ENCODE results near the gene MCF2.

DNA sequence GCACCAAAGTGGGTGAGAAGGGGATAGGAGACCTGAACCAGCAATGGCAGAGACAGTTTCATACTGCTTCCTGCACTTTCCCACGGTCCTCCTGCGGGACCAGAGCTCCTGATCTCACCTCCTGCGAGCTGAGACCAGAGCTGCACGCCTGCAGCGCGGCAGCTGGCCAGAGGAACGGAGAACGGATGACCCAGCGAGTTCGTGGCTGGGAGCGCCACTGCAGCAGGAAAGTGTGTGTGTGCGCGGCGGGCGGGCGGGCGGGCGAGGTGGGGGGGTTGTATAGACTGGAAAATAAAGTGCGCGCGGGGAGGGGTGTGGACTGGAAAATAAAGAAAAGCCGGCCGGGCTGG lies 16.5 kb downstream of the MCF2 start:
- TF ChIP-seq, protein P1, sequence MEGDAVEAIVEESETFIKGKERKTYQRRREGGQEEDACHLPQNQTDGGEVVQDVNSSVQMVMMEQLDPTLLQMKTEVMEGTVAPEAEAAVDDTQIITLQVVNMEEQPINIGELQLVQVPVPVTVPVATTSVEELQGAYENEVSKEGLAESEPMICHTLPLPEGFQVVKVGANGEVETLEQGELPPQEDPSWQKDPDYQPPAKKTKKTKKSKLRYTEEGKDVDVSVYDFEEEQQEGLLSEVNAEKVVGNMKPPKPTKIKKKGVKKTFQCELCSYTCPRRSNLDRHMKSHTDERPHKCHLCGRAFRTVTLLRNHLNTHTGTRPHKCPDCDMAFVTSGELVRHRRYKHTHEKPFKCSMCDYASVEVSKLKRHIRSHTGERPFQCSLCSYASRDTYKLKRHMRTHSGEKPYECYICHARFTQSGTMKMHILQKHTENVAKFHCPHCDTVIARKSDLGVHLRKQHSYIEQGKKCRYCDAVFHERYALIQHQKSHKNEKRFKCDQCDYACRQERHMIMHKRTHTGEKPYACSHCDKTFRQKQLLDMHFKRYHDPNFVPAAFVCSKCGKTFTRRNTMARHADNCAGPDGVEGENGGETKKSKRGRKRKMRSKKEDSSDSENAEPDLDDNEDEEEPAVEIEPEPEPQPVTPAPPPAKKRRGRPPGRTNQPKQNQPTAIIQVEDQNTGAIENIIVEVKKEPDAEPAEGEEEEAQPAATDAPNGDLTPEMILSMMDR (conservative IDR thresholded peaks at IDR 0.05; ENCODE audit: low read length) = no peak
- no peak for TF ChIP-seq EZH2phosphoT487 (IDR thresholded peaks at IDR 0.05; ENCODE audit: borderline replicate concordance, low read depth, low read length)
